SJCRH30 (cell line): ENCODE data around the gene TAOK2. TPM values are rescaled to one million over a fixed set of nuclear protein-coding genes. Genes with fewer than 3 reads are reported as not detected.

Experiments
- DNase-seq, 2 experiments: peaks; one replicate each; pipeline ENCODE4 v3.0.0-alpha.2; 2015 to 2020
- H3K27ac ChIP-seq: fragments of 250-450 bp; sonication (Bioruptor Pico); 2 replicates; pipeline ENCODE4 v1.5.1; 2020; ENCODE audit warnings: mild to moderate bottlenecking, moderate library complexity
- H3K27me3 ChIP-seq: fragments of 250-450 bp; sonication (Bioruptor Pico); 2 replicates; pipeline ENCODE4 v1.5.1; 2020; ENCODE audit warnings: mild to moderate bottlenecking, moderate library complexity
- H3K36me3 ChIP-seq: fragments of 250-450 bp; sonication (Bioruptor Pico); 2 replicates; pipeline ENCODE4 v1.5.1; 2020; ENCODE audit warnings: mild to moderate bottlenecking, moderate library complexity
- H3K4me1 ChIP-seq: fragments of 250-450 bp; sonication (Bioruptor Pico); 2 replicates; pipeline ENCODE4 v1.5.1; 2020; ENCODE audit warnings: mild to moderate bottlenecking, moderate library complexity
- H3K4me3 ChIP-seq: fragments of 250-450 bp; sonication (Bioruptor Pico); 2 replicates; pipeline ENCODE4 v1.5.1; 2020; ENCODE audit warnings: mild to moderate bottlenecking, moderate library complexity
- H3K9me3 ChIP-seq: fragments of 250-450 bp; sonication (Bioruptor Pico); replicated peaks from 2 replicates; pipeline ENCODE4 v1.5.1; 2020; ENCODE audit warnings: mild to moderate bottlenecking, moderate library complexity
- total RNA-seq: library from RNA; depleted of rRNA; stranded (reverse); fragments of >200 nt; shearing (Covaris generic); gene quantifications from 2 replicates; pipeline ENCODE4 v1.2.3, GENCODE V29; 2014

Gene TAOK2
- total RNA-seq, 1 experiment from 2014 or later = 30.6 TPM

DNA sequence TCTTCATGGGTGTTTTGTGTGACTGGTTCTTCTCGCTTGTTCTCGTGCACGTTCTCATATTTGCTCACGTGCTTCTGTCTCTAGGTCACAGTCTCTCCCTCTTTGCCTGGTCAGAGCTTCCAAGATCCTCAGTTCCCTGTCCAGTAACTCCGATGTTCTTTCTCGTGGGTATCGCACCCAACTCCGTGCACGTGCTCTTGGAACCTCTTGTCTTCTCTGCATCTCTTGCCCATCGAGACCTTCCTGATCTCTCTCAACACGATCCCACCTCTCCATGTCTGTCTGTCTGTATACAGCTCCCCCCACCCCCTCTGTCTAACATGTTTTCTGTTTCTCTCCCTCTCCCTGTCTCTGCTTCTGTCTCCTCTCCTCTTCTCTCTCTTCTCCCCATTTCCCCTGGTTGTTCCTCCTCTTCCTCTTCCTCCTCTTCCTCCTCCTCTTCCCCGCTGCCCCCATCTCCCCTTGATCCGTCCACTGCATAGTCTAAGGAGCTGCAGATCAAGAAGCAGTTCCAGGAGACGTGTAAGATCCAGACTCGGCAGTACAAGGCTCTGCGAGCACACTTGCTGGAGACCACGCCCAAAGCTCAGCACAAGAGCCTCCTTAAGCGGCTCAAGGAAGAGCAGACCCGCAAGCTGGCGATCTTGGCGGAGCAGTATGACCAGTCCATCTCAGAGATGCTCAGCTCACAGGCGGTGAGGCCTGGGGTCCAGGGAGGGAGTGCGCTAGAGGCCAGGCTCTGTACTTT is 15.6 kb downstream of the TAOK2 start:
- Histone ChIP-seq H3K27ac (no peak overlapping the region), H3K9me3 (no peaks in the 10 kb centered on the region), H3K4me1 (no peaks in the 10 kb centered on the region), H3K36me3 (peaks cover 21% of the 10 kb centered on the region), H3K4me3 (no peak overlapping the region), H3K27me3 (no peaks in the 10 kb centered on the region)
- DNase-seq = no peak

DNA sequence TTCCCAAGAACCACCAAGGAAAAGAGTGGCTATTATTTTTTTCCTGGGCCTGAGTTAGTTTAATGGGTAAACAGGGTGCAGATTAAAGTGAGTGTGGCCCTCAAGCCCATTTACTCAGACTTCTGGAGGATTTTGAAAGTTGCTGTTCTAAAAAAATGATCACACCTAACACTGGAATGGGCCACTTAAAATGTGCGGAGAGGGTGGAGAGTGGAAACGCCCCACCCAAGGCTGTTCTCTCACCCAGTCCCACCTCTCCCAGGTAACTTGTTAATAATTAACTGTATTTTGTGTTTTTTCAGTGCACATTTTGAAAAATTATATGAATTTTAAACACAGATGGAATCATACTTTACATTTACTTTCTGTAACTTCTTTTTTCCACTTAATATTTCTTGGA is 16.4 kb downstream of the TAOK2 start:
- Histone ChIP-seq H3K27me3 (no peaks in the 10 kb centered on the region), H3K27ac (no peak overlapping the region), H3K4me3 (no peak overlapping the region), H3K9me3 (no peaks in the 10 kb centered on the region), H3K36me3 (peaks cover 15% of the 10 kb centered on the region), H3K4me1 (no peaks in the 10 kb centered on the region)
- no peak for DNase-seq

DNA sequence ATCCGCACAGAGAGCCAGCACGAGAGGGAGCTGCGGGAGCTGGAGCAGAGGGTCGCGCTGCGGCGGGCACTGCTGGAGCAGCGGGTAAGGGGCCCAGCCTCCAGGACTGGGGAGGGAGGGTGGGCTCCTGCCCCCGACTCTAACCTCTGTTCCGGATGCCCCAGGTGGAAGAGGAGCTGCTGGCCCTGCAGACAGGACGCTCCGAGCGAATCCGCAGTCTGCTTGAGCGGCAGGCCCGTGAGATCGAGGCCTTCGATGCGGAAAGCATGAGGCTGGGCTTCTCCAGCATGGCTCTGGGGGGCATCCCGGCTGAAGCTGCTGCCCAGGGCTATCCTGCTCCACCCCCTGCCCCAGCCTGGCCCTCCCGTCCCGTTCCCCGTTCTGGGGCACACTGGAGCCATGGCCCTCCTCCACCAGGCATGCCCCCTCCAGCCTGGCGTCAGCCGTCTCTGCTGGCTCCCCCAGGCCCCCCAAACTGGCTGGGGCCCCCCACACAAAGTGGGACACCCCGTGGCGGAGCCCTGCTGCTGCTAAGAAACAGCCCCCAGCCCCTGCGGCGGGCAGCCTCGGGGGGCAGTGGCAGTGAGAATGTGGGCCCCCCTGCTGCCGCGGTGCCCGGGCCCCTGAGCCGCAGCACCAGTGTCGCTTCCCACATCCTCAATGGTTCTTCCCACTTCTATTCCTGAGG is 17.4 kb downstream of the TAOK2 start:
- peaks cover 9% of the 10 kb centered on the region for H3K36me3 ChIP-seq
- no peak overlapping the region for H3K4me3 ChIP-seq
- H3K27ac ChIP-seq = no peak overlapping the region
- no peak for DNase-seq
- H3K4me1 ChIP-seq = no peaks in the 10 kb centered on the region
- H3K27me3 ChIP-seq = no peaks in the 10 kb centered on the region
- no peaks in the 10 kb centered on the region for H3K9me3 ChIP-seq

DNA sequence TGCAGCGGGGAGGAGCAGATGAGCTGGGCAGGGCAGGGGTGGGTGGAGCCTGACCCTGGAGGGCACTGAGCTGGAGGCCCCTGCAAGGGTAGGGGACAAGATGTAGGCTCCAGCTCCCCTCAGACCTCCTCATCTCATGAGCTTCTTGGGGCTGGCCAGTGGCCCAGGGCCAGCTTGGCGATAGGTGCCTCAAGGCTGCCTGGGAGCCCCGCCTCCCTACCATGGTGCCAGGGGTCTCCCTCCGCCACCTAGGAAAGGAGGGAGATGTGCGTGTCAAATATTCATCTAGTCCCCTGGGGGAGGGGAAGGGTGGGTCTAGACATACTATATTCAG is 17.9 kb downstream of the TAOK2 start:
- H3K9me3 ChIP-seq = no peaks in the 10 kb centered on the region
- peaks cover 9% of the 10 kb centered on the region for H3K36me3 ChIP-seq
- H3K27ac ChIP-seq = no peak overlapping the region
- no peaks in the 10 kb centered on the region for H3K27me3 ChIP-seq
- no peaks in the 10 kb centered on the region for H3K4me1 ChIP-seq
- no peak for DNase-seq
- H3K4me3 ChIP-seq = no peak overlapping the region

DNA sequence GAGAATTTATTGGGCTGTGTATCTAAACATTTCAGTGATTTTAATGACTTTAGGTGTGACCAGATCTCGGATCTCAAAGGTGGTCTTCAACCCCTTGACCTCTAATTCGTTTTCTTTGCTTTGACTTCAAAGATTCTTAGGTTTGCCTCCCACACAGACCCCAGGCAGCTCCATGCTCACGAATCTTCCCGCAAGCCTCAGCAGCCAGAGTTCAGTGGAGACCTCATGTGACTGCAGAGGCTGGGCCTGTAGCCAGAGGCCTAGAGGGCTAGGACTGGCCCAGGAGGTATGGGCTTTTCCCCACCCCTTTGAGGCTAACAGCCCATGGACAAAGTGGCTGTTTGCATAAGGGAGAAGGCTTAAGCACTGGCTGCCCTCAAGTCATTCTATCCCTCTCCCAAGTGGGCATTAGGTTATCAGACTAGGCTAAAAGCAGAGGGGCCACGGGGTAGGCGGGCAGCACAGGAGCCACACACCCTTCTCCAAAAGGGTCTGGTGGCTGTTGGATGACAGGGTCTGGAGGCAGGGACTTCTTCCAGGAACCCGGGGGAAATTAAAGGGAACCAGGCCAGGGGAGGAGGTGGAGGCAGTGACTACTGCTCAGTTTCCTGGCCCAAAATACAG is 18.8 kb downstream of the TAOK2 start:
- H3K27me3 ChIP-seq = no peaks in the 10 kb centered on the region
- H3K4me1 ChIP-seq = no peaks in the 10 kb centered on the region
- no peak overlapping the region for H3K27ac ChIP-seq
- H3K4me3 ChIP-seq = no peak overlapping the region
- no peak for DNase-seq
- H3K36me3 ChIP-seq = peaks cover 9% of the 10 kb centered on the region
- no peaks in the 10 kb centered on the region for H3K9me3 ChIP-seq

DNA sequence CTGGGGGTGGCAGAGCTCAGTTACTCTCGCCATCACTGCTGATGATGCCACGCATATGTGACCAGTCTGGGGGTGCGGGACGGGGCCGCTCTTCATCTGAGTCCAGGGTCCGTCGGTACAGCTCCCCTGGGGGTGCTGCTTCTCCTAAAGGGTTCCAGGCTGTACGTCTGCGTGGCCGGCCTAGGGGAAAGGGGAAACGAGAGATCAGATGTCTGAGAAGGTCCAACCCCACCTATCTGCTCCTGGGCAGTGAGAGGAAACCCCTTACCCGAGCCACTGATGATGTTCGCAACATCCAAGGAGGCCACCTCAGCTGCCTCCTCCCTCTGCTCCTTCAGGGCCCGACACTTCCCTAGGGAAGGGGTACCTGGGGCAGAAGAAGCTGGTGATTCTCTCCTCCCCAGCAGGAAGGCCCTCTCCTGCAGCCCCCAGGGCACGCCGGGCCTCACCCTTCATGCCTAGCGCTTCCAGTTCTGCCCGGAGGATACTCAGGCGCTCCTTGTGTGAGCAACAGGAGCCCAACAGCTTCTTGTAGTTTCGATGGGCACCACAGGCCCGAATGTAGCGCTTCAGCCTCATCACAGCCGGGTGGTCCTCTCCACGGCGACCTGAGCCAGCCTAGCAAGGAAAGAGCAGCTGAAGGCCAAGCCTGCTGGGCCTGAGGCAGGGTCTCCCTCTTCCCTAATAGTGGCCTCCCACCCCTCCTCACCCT is 19.7 kb downstream of the TAOK2 start:
- no peaks in the 10 kb centered on the region for H3K4me1 ChIP-seq
- no peaks in the 10 kb centered on the region for H3K27me3 ChIP-seq
- H3K36me3 ChIP-seq = peaks cover 9% of the 10 kb centered on the region
- no peak overlapping the region for H3K27ac ChIP-seq
- no peaks in the 10 kb centered on the region for H3K9me3 ChIP-seq
- no peak overlapping the region for H3K4me3 ChIP-seq
- no peak for DNase-seq

DNA sequence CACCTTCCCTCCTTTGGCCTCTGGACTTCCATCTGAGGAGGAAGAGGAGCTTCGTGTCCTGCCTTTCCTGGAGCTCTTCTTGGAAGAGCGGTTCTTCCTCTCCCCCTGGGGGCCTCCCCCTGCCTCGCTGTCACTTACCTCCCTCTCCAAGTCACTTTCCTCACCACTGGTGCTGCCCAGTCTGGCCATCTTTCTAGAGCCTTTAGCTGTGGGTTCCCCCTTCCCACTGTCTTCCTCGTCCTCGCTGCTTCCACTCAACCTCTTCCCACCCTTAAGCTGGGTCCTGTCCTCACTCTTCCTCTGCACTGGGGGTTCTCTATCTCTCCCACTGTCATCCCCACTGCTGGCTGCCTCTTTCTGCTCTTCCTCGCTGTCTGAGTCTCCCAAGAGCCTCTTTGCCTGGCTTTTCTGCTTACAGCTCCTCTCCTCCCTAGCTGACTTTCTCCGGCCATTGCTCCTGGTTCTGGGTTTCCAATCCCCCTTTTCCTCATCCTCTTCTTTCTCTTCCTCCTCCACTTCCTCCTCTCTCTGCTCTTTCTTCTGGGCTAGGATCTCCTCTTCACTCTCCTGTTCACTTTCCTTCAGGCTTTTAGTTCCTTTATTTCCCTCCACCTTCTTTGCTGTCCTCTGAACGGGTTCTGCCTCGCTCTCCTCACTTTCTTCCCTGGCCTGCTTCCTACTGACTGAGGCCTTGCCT is 20.4 kb downstream of the TAOK2 start:
- Histone ChIP-seq H3K4me1 (no peaks in the 10 kb centered on the region), H3K9me3 (no peaks in the 10 kb centered on the region), H3K27me3 (no peaks in the 10 kb centered on the region), H3K27ac (no peak overlapping the region), H3K4me3 (no peak overlapping the region), H3K36me3 (peaks cover 9% of the 10 kb centered on the region)
- DNase-seq = no peak

DNA sequence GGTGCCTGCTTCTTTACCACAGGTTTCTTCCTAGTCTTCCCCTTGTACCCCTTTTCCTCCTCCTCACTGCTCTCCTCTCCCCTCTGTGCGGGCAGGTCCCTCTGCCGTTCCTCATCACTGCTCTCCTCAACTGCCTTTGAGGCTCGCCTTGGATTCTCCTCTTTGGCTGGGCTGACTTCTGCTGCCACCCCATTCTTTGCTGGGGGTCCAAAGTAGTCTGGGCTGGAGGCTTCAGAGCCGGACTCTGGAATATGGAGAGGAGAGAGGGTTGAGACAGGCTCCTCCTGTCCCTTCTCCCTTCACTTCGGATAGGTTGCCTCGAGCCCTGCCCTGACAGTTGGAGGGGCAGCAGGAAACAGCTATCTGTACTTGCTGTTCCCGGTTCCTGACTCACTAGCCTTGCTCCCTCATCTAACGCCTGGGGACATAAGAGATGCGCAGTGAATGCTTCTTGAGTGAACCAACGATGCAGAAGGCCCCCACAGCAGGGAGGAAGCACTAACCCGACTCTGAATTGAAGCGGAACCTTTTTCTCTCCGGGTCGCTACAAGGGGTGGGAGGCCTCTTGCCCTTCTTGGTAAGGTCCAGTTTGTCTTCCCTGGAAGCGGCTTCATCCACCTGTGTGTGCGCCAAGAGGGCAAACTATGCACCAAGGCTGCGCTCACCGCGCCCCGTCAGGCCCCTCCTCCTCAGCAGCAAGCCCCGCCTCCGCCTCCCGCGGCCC is 21.1 kb downstream of the TAOK2 start:
- DNase-seq = no peak
- Histone ChIP-seq H3K27ac (peak overlapping the region; percentile 96), H3K36me3 (peaks cover 9% of the 10 kb centered on the region), H3K4me3 (peak overlapping the region; percentile 73), H3K27me3 (no peaks in the 10 kb centered on the region), H3K9me3 (no peaks in the 10 kb centered on the region), H3K4me1 (no peaks in the 10 kb centered on the region)

DNA sequence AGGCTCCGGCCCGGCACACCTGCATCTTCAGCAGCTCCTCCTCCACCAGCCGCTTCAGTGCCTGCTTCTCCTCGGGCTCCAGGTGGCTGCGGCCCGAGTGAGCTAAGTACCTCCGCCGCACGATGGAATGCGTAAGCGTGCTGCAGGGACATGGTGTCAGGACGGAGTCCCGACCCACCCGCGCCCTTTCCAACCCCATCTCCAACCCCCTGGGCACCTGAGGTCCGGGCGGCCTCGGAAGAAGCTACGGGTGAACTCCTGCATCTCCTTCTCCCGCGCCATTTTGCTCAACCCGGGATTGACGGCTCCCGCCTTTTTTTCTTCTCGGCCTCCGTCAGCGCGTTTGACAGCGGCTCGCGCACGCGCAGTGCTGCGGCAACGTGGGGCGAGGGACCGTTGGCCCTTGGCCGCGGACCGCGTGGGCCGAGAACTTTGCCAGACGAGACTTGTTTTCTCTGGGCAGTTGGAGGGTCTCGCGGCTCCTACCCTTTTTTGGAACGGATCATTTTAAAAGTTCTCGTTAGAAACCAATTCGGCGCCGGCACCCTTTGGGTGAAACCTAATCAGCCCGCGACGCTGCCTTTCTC is 21.7 kb downstream of the TAOK2 start, which contains the start of gene HIRIP3:
TSS of gene HIRIP3 (minus strand) at position 294 of the 587 bp plus-strand sequence. CDS start at position 282, 12 bp downstream.
- peak within 1 kb of the TSS; percentile 73 for H3K4me3 ChIP-seq
- H3K4me1 ChIP-seq = no peaks in the 10 kb centered on the region
- DNase-seq = peak; percentile 85 to 87
- H3K27ac ChIP-seq = peak within 1 kb of the TSS; percentile 96
- H3K27me3 ChIP-seq = no peaks in the 10 kb centered on the region
- peaks cover 5% of the 10 kb centered on the region for H3K36me3 ChIP-seq
- no peaks in the 10 kb centered on the region for H3K9me3 ChIP-seq

DNA sequence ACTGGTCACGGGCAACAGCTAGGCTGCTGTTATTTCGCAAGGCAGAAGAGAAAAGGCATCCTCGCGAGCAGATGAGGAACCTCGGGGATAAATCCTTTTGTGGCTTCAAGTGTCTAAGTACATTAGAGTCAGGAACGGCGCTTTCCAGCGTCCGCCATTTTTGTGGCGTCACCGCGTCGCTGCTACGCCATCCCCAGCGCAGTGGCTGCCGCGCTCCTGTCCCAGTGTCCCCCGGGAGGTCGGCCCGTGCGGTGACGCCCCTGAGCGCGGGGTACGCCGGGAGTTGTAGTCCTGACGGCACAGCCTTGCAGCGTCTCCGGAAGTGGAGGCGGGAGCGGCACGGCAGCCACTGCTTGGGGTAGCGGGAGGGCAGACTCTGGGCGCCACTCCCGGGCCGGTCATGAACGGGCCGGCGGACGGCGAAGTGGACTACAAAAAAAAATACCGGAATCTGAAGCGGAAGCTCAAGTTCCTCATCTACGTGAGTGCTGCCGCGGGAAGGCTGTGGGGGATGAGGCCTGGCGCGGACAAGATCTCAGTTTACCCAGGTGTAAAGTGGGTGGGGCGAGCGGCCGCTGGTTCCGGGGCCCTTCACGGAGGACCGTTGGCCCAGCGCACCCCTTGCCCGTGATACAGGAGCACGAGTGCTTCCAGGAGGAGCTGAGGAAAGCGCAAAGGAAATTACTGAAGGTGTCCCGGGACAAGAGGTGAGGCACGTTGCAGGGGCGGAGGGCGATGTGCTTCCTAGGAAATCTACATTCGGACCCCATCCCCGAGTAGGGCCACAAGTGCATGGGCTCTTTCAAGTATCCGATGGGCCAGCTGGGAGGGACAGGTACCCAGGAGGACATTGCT is 22.5 kb downstream of the TAOK2 start, which contains the start of gene INO80E:
TSS of gene INO80E (plus strand) at position 331 of the 855 bp plus-strand sequence. CDS start at position 401, 70 bp downstream.
- peak within 1 kb of the TSS; percentile 73 for H3K4me3 ChIP-seq
- H3K36me3 ChIP-seq = peaks cover 5% of the 10 kb centered on the region
- no peaks in the 10 kb centered on the region for H3K9me3 ChIP-seq
- peak within 1 kb of the TSS; percentile 96 for H3K27ac ChIP-seq
- H3K4me1 ChIP-seq = no peaks in the 10 kb centered on the region
- H3K27me3 ChIP-seq = no peaks in the 10 kb centered on the region
- peak; percentile 96 to 98 for DNase-seq

DNA sequence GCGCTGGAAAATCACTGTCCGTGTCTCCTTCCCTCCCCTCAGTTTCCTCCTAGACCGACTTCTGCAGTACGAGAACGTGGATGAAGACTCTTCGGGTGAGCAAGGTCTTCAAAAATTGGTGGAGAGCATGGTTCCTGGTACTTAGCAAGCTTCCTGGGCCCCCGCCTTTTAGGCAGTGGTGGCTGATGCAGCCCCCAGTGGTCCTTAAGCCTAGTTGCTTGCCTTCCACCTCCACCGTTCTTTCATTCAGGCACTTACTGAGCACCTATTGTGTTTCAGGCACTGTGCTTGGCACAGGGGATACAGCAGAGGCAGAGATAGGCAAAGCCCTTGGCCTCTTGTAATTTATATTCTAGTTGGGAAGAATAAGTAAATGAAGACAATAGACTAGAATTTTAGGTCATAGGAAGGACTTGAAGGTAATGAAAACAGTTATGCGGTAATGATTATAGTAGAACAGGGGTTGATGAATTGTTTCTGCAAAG is 23.1 kb downstream of the TAOK2 start:
- H3K9me3 ChIP-seq = no peaks in the 10 kb centered on the region
- H3K4me3 ChIP-seq = peak overlapping the region; percentile 73
- no peak for DNase-seq
- no peaks in the 10 kb centered on the region for H3K4me1 ChIP-seq
- H3K27ac ChIP-seq = no peak overlapping the region
- no peaks in the 10 kb centered on the region; the same call in 1 of the 2 replicates for H3K36me3 ChIP-seq
- H3K27me3 ChIP-seq = no peaks in the 10 kb centered on the region

DNA sequence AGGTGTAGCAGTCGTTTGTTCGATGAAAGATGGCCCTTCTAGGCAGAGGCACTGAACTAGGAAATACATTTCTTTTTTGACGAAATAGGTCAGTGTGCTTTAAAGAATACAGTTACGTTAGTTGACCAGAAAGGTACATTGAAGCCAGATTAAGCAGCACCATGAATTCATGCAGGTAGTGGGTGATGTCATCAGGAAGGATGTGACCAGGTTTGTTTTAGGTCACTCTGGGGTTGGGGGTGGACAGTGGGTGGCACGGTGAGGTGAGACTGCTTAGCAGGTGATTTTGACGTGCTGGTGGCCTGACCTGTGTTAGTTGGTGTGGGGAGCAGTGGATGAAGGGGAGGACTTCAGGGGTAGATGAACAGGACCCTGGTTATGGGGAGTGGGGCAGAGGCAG is 25.9 kb downstream of the TAOK2 start:
- Histone ChIP-seq H3K4me3 (no peak overlapping the region), H3K27me3 (no peaks in the 10 kb centered on the region), H3K4me1 (no peaks in the 10 kb centered on the region), H3K9me3 (no peaks in the 10 kb centered on the region), H3K27ac (no peak overlapping the region), H3K36me3 (no peaks in the 10 kb centered on the region)
- DNase-seq = no peak
